ENCODE measurements around the gene SH3BP4.

Gene SH3BP4

DNA sequence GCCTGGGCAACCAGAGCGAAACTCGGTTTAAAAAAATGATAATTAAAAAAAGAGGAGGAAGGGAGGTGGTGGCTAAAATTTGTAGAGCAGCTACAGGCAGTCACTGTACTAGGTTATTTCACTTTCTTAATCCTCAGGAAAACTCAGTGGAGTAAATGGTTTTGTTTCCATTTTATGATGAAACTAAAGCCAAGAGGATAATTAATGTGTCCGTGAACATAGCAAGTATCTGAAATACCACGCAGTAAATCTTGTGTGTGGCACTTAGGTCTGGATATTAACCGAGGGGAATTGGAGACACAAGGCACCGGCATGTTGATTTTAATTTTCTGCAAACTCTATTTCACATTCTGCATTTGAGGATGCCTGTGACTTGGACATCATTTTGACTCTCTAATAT, 14.5 kb downstream of the SH3BP4 start:
- no peak for DNase-seq (ENCODE audit: low read depth)
- no peak overlapping the region for H3K4me3 ChIP-seq (ENCODE audit: low read depth, low read length)
- TF ChIP-seq, protein P1, sequence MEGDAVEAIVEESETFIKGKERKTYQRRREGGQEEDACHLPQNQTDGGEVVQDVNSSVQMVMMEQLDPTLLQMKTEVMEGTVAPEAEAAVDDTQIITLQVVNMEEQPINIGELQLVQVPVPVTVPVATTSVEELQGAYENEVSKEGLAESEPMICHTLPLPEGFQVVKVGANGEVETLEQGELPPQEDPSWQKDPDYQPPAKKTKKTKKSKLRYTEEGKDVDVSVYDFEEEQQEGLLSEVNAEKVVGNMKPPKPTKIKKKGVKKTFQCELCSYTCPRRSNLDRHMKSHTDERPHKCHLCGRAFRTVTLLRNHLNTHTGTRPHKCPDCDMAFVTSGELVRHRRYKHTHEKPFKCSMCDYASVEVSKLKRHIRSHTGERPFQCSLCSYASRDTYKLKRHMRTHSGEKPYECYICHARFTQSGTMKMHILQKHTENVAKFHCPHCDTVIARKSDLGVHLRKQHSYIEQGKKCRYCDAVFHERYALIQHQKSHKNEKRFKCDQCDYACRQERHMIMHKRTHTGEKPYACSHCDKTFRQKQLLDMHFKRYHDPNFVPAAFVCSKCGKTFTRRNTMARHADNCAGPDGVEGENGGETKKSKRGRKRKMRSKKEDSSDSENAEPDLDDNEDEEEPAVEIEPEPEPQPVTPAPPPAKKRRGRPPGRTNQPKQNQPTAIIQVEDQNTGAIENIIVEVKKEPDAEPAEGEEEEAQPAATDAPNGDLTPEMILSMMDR (IDR thresholded peaks at IDR 0.05; ENCODE audit: insufficient read depth, low read depth, low read length, missing control alignments) = no peak

DNA sequence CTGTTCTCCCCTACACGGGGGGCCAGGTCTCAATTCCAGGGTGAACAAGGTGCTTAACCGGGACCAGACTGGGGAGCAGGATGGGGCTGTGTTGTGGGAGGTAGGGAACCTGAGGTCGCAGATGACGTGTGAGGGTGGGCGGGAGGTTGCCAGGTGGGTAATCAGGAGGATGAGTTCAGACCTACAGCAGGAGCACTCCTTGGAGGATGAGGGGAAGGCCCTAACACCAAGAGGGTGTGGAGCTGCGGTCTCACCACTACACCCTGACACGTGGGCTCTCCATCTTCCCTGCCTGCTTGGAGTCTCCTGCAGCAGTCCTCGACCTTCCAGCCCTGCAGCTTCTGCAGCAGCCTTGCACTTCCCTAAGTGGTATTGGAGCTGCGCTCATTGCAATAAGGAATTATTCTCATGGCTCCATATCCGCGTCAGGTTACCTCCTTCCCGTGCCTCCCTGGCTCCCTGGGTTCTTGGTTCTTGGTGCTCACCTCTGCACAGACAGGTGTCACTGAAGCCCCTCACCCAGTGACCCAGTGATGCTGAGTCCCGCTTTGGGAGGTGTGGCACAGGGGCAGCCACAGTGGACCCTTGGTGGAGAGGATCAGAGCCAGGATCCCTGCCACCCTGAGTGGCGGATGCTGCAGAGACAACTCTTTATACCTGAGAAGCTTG, 15.5 kb downstream of the SH3BP4 start:
- no peak for DNase-seq (ENCODE audit: low read depth)
- no peak overlapping the region for H3K4me3 ChIP-seq (ENCODE audit: low read depth, low read length)
- TF ChIP-seq, protein P1 (IDR thresholded peaks at IDR 0.05; ENCODE audit: insufficient read depth, low read depth, low read length, missing control alignments) = no peak

DNA sequence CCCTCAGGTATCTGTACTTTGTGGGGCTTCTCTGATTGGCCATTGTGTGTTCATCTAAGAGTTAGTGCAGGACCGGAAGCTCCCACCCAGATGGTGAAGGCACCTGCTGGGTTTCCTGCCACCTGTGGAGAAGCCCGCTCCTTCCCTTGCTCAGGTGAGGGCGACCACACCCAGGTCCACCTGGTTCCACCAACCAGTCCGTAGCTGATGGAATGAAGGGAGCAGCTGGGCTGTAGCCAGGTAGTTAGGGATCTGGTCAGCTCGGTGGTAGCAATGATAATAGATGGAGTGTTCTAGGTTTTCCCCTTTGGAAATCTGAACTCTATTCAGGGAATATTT, 16.0 kb downstream of the SH3BP4 start:
- TF ChIP-seq, protein P1 (IDR thresholded peaks at IDR 0.05; ENCODE audit: insufficient read depth, low read depth, low read length, missing control alignments) = no peak
- DNase-seq (ENCODE audit: low read depth) = no peak
- no peak overlapping the region for H3K4me3 ChIP-seq (ENCODE audit: low read depth, low read length)

DNA sequence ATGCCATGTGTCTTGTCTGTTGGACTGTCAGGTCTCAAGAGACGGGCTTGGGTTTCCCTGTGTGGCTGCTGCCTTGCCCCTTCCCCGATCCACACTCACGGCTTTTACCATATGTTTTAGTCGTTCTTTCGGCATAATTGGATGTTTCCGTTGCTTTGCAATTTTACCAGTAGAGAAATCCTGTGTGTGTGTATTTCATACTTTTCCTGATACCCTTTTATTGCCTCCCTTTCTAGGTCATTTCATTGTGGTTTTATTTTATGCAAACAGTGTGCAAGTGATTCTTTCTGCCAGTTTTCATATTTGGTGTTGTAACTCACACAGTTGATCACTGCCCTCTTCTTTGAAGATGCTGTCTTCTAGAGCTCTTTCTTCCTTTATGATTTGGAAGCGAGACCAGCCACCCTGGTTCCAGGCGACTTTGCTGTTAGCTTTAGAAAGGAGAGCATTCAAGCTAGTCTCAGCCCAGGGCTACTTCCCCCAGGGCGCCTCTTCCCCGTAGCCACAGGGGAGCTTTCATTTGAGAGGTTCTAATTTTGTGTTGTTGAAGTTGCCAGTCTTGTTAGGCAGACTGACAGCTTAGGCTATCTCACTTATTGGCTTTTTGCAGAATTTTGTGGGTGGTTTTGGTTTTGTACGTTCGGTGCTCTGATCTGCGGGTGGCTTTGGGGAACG, 17.0 kb downstream of the SH3BP4 start:
- H3K4me3 ChIP-seq (ENCODE audit: low read depth, low read length) = no peak overlapping the region
- TF ChIP-seq, protein P1 (IDR thresholded peaks at IDR 0.05; ENCODE audit: insufficient read depth, low read depth, low read length, missing control alignments) = no peak
- no peak for DNase-seq (ENCODE audit: low read depth)

DNA sequence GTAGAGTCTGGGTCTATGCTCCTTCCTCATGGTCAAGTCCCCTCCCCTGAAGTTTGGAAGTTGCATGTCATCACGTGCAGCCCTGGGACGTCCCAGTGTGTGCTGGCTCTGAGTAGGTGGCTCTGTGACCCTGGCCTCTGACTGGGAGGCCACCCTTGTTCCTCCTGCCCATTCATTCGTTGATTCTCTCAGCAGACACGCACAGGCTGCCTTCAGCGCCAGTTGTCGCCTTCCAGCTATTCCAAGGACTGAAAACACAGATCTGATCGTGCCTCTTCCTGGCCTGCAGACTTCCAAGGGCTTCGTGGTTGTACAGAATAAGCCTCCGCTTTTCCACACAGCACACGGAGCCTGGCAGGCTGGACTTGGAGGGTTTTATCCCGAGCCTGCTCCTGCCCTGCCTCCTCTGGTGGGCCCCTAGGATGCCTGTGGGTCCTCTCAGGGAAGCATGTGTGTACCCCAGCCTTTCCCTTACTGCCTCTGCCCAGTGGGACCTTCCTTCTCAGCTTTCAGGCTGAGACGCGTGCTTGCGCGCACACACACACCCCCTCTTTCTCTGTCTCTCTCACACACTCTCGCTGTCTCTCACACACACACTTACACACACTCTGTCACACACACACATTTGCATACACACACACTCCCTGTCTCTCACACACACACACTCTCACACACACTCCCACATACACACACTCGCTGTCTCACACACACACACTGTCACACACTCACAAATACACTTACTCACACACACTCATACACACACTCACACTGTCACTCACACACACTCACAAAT, 17.7 kb downstream of the SH3BP4 start:
- TF ChIP-seq, protein P1 (IDR thresholded peaks at IDR 0.05; ENCODE audit: insufficient read depth, low read depth, low read length, missing control alignments) = no peak
- DNase-seq (ENCODE audit: low read depth) = no peak

DNA sequence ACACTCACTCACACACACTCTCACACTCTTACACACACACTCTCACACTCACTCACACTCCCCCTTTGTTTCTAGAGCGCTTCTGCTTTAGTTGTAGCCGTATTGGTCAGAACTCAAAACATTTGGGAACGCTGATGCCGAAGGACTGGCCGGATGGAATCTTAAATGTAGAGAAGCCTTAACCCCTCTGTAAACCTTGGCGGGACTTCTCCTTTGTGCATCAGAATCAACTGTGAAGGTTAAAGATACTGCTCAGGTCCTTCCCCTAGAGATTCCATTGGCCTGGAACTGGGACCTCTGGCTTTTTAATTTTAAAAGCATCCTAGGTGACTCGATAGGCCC, 18.3 kb downstream of the SH3BP4 start:
- TF ChIP-seq, protein P1 (IDR thresholded peaks at IDR 0.05; ENCODE audit: insufficient read depth, low read depth, low read length, missing control alignments) = no peak
- no peak overlapping the region for H3K4me3 ChIP-seq (ENCODE audit: low read depth, low read length)
- no peak for DNase-seq (ENCODE audit: low read depth)

More for the DNA sequence above, 17.7 kb downstream of the SH3BP4 start:
- no peak overlapping the region for H3K4me3 ChIP-seq (ENCODE audit: low read depth, low read length)

Measured in GM12865 (cell line).